Natural killer cell treated with Interleukin-12 subunit alpha and Interleukin-12 subunit beta and Interleukin-15 and Interleukin-18, amount 100 ng/mL, for 72 hours (primary cell): ENCODE results near the gene NPR2. TPM values are rescaled to one million over a fixed set of nuclear protein-coding genes. Genes with fewer than 3 reads are reported as not detected.

Source experiments
- ATAC-seq, 2 donors: fragments of 150-1000 bp; cut with Tn5 transposase in 1 of 2; sonication (Bioruptor Pico), chemical (Tn5 transposase) in 1 of 2; 2 replicates each; pipeline ENCODE4 v1.10.0; 2021
- DNase-seq: peaks from one replicate; pipeline ENCODE4 v3.0.0; 2022; ENCODE audit warnings: low spot score
- H3K27ac Mint-ChIP-seq, 2 donors: 1 replicate in 1 of 2; 2 replicates in 1 of 2; pipeline ENCODE4 v1.8.0; 2022; ENCODE audit warnings: mixed read lengths in 2 of 2, mild to moderate bottlenecking in 1 of 2, moderate library complexity in 1 of 2
- H3K27me3 Mint-ChIP-seq, 2 donors: 1 replicate in 1 of 2; 2 replicates in 1 of 2; pipeline ENCODE4 v1.8.0; 2022; ENCODE audit warnings: mixed read lengths in 2 of 2
- H3K36me3 Mint-ChIP-seq: one replicate; pipeline ENCODE4 v1.8.0; 2022; ENCODE audit warnings: mixed read lengths
- H3K4me1 Mint-ChIP-seq, 2 donors: 1 replicate in 1 of 2; 2 replicates in 1 of 2; pipeline ENCODE4 v1.8.0; 2022; ENCODE audit warnings: low read depth in 2 of 2, mixed read lengths in 2 of 2, mild to moderate bottlenecking in 1 of 2
- H3K4me3 Mint-ChIP-seq: one replicate; pipeline ENCODE4 v1.8.0; 2022; ENCODE audit warnings: mixed read lengths
- H3K9me3 Mint-ChIP-seq: 2 replicates; pipeline ENCODE4 v1.8.0; 2022; ENCODE audit warnings: mixed read lengths
- total RNA-seq, 2 donors: library from RNA; stranded (reverse); gene quantifications; one replicate each; pipeline ENCODE4 v1.2.3, GENCODE V29; 2022

NPR2 gene
- 10 to 100 TPM in 1 of 2 donors, 1 to 10 TPM in 1; 5.0 to 11.3 TPM for total RNA-seq

DNA sequence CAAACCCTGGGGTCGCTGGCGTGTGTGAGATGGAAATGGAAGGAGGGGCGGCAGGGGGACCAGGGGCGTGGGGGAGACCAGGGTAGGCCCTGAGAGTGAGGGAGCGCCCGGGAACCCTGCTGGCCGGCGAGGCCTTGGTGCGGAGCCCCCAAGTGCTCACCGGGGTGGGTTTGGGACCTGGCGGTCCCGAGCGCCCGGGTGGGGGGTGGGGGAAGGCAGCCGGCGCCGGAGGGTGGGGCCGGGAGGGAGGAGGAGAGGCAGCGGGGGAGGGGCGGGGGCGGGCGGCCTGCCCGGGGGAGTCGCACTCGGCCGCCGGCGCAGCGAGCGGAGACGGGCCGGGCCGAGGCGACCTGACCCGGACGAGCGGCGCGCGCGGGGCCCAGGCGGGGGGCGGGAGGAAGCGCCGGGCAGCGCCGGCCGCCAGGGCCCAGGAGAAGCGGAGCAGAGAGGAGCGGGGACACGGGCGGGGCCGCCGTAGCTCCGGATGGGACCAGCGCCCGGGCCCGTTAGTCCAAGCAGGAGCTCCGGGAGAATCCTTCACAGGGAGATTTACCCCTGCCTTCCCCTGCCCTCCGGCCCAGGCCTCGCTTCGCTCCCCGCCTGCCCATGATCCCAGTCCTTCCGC, at the start of gene NPR2:
Gene NPR2 (plus strand): TSS at position 295 of the 625 bp plus-strand sequence. CDS start 818 bp downstream, outside the sequence.
- Mint-ChIP-seq H3K9me3 (no peaks in the 10 kb centered on the region), H3K36me3 (no peaks in the 10 kb centered on the region), H3K4me1 (peaks cover 6 to 13% of the 10 kb centered on the region in 2 donors), H3K27ac (no peak within 1 kb of the TSS), H3K4me3 (no peak within 1 kb of the TSS), H3K27me3 (no peaks in the 10 kb centered on the region)
- no peak for DNase-seq
- no peak for ATAC-seq

- Mint-ChIP-seq H3K36me3 (peaks cover 21% of the 10 kb centered on the region), H3K9me3 (no peaks in the 10 kb centered on the region), H3K4me1 (peaks cover 26 to 40% of the 10 kb centered on the region in 2 donors), H3K4me3 (no peak overlapping the region), H3K27ac (peak overlapping the region; percentile 12 to 24), H3K27me3 (no peaks in the 10 kb centered on the region)
- DNase-seq (no peak), ATAC-seq (peak; percentile 43 to 69)
Measured at GRCh38 chr9:35741740-35742139, 49.7 kb upstream of the NPR2 start.

GRCh38 chr9:35743452-35743851, 47.9 kb upstream of the NPR2 start:
- Mint-ChIP-seq H3K4me1 (peaks cover 41 to 54% of the 10 kb centered on the region in 2 donors), H3K36me3 (peaks cover 21% of the 10 kb centered on the region), H3K27ac (peak overlapping the region in 1 of 2 donors; percentile 4), H3K27me3 (no peaks in the 10 kb centered on the region), H3K4me3 (no peak overlapping the region), H3K9me3 (no peaks in the 10 kb centered on the region)
- DNase-seq (no peak), ATAC-seq (no peak)

- DNase-seq (no peak), ATAC-seq (no peak)
- Mint-ChIP-seq H3K4me3 (no peak overlapping the region), H3K27me3 (no peaks in the 10 kb centered on the region), H3K36me3 (peaks cover 15% of the 10 kb centered on the region), H3K9me3 (no peaks in the 10 kb centered on the region), H3K27ac (peak overlapping the region in 1 of 2 donors; percentile 4), H3K4me1 (peaks cover 41 to 54% of the 10 kb centered on the region in 2 donors)
Measured at GRCh38 chr9:35743880-35744518, 47.4 kb upstream of the NPR2 start.

DNA sequence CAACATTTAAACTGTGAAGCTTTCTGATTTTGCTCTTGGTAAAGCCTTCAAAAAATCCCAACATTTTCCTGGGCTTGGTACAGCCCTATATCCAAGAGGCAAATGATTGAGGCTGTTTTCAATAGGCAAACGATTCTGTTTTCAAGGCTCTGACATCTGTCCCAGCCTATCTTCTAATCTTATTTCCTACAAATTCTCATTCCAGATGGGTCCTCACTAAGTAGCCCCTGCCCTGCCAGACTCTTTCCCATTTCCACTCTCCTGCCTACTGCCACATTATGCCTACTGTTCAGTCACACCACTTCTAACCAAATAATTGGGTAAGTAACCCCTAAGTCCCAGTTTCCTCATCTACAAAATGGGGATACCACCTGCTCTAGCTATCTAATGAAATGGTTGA, 45.8 kb upstream of the NPR2 start:
- ATAC-seq, result no peak
- H3K27me3 Mint-ChIP-seq, result no peaks in the 10 kb centered on the region
- H3K4me1 Mint-ChIP-seq, result peaks cover 48 to 58% of the 10 kb centered on the region in 2 donors
- peak overlapping the region; percentile 95 for H3K4me3 Mint-ChIP-seq
- H3K36me3 Mint-ChIP-seq, result peaks cover 14% of the 10 kb centered on the region
- no peaks in the 10 kb centered on the region for H3K9me3 Mint-ChIP-seq
- no peak for DNase-seq
- H3K27ac Mint-ChIP-seq, result peak overlapping the region in 1 of 2 donors; percentile 61

- Mint-ChIP-seq H3K27me3 (no peaks in the 10 kb centered on the region), H3K4me1 (peaks cover 48 to 59% of the 10 kb centered on the region in 2 donors), H3K9me3 (no peaks in the 10 kb centered on the region), H3K27ac (peak overlapping the region in 1 of 2 donors; percentile 92), H3K4me3 (peak overlapping the region; percentile 95), H3K36me3 (peaks cover 14% of the 10 kb centered on the region)
- DNase-seq (no peak), ATAC-seq (no peak)
Measured at GRCh38 chr9:35746583-35746982, 44.8 kb upstream of the NPR2 start.

GRCh38 chr9:35748242-35748857, 43.0 kb upstream of the NPR2 start:
- H3K27me3 Mint-ChIP-seq, result no peaks in the 10 kb centered on the region
- peak overlapping the region; percentile 65 to 92 for H3K27ac Mint-ChIP-seq
- H3K36me3 Mint-ChIP-seq, result peaks cover 19% of the 10 kb centered on the region
- H3K4me1 Mint-ChIP-seq, result peaks cover 35 to 51% of the 10 kb centered on the region in 2 donors
- peak overlapping the region; percentile 95 for H3K4me3 Mint-ChIP-seq
- no peak for ATAC-seq
- no peak for DNase-seq
- no peaks in the 10 kb centered on the region for H3K9me3 Mint-ChIP-seq

- Mint-ChIP-seq H3K27ac (peak within 1 kb of the TSS; percentile 65 to 92), H3K4me3 (peak within 1 kb of the TSS; percentile 95), H3K9me3 (no peaks in the 10 kb centered on the region), H3K4me1 (peaks cover 35 to 48% of the 10 kb centered on the region in 2 donors), H3K27me3 (no peaks in the 10 kb centered on the region), H3K36me3 (peaks cover 14% of the 10 kb centered on the region)
- DNase-seq (peak; percentile 88), ATAC-seq (peak; percentile 94)
Measured at GRCh38 chr9:35748858-35749514, 42.4 kb upstream of the NPR2 start, which contains the start of the genes GBA2 and RGP1. Gene GBA2 (minus strand): TSS chr9:35749228. CDS start chr9:35748704, 524 bp downstream. Gene RGP1 (plus strand): TSS chr9:35749287. CDS start chr9:35749756, 469 bp downstream.

DNA sequence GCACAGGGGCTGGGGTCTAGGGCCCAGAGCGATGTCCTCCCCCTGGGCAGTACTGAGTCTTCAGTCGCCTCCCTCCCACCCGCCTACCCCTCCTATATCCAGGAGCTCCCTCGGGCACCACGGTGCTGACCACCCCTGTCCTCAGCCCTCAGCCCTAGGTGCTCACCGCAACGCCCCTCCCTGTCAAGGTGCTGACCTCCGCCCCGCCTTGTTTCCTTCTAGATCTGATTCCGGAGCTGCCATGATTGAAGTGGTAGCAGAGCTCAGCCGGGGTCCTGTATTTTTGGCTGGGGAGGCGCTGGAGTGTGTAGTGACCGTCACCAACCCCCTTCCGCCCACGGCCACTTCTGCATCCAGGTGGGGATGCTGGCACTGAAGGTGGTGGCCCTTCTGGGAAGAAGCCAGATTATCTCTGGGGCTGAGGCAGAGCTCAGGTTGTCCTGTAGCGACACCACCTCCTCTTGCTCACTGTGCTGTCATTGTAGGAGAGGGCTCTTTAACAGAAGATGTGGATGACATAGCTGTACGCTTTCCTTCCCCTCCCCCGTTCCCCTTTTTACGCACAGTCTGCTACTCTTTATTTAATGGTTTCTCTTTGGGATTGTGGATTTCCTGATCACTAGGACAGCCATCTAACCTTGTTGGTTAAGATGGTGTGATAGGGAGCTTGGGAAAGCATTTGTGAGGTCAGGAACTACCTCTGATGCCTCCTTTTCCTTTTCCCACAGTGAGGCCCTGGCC, 41.7 kb upstream of the NPR2 start:
- H3K27me3 Mint-ChIP-seq, result no peaks in the 10 kb centered on the region
- H3K4me3 Mint-ChIP-seq, result peak overlapping the region; percentile 89
- ATAC-seq (peak; percentile 49 to 54), DNase-seq (no peak)
- H3K9me3 Mint-ChIP-seq, result no peaks in the 10 kb centered on the region
- peak overlapping the region; percentile 65 to 92 for H3K27ac Mint-ChIP-seq
- peaks cover 14% of the 10 kb centered on the region for H3K36me3 Mint-ChIP-seq
- peaks cover 35 to 43% of the 10 kb centered on the region in 2 donors for H3K4me1 Mint-ChIP-seq

DNA sequence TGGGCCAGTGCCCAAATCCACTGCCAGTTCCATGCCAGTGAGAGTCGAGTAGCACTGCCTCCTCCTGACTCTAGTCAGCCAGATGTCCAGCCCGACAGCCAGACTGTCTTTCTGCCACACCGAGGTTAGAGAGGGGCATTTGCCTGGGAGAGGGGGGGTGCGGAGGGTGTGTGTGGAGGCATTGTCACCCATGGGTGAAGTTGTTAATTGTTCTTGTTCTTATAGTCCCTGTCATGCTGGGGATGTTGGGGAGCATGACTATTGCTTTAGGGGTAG, 41.2 kb upstream of the NPR2 start:
- peaks cover 35 to 41% of the 10 kb centered on the region in 2 donors for H3K4me1 Mint-ChIP-seq
- no peaks in the 10 kb centered on the region for H3K27me3 Mint-ChIP-seq
- DNase-seq, result no peak
- peak overlapping the region; percentile 65 to 92 for H3K27ac Mint-ChIP-seq
- peaks cover 14% of the 10 kb centered on the region for H3K36me3 Mint-ChIP-seq
- H3K4me3 Mint-ChIP-seq, result peak overlapping the region; percentile 89
- no peaks in the 10 kb centered on the region for H3K9me3 Mint-ChIP-seq
- ATAC-seq, result no peak

DNA sequence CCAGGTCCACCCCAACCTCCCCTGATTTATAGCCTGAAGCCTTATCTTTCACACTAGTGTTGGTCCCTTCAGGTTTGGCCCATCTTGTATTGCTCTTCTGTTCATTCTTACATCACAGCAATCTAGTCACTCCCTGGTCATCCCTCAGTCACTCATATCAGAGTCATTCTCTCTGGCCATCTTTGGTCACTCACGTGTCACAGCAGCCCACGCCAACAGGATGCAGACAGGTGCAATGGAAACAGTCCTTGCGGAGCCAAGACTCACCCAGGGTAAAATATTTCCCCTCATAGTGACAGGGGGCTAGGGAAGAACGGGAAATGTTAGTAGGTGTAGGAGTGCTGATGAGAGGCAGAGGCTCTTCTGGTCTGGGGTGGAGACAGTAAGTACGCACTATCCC, 37.9 kb upstream of the NPR2 start:
- Mint-ChIP-seq H3K27ac (no peak overlapping the region), H3K27me3 (no peaks in the 10 kb centered on the region), H3K36me3 (peaks cover 7% of the 10 kb centered on the region), H3K4me3 (no peak overlapping the region), H3K9me3 (no peaks in the 10 kb centered on the region), H3K4me1 (peaks cover 23 to 35% of the 10 kb centered on the region in 2 donors)
- no peak for DNase-seq
- no peak for ATAC-seq

GRCh38 chr9:35754264-35754663, 37.1 kb upstream of the NPR2 start, which contains the start of gene MSMP:
Gene MSMP (minus strand): TSS chr9:35754276. CDS start chr9:35754129, 147 bp downstream.
- Mint-ChIP-seq H3K36me3 (peaks cover 7% of the 10 kb centered on the region), H3K4me1 (peaks cover 29 to 41% of the 10 kb centered on the region in 2 donors), H3K27me3 (no peaks in the 10 kb centered on the region), H3K4me3 (no peak within 1 kb of the TSS), H3K27ac (no peak within 1 kb of the TSS), H3K9me3 (no peaks in the 10 kb centered on the region)
- ATAC-seq, result no peak
- no peak for DNase-seq

DNA sequence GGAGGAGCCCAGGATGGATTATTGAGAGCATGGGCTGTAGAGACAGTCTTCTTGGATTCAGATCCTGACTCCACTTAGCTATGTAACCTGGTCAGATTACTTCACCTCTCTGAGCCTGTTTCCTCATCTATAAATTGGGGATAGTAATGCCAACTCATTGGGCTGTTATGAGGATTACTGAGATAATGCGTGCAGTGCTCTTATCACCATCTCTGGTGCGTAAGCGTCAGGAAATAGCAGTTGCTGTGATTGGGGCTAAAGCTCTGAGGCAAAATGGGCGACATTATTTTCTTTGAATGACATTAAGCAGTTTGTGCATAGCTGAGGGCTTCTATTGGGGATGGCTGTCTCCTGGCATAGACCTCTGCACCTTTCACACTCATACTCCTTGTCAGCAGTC, 36.3 kb upstream of the NPR2 start:
- DNase-seq, result no peak
- peaks cover 23 to 35% of the 10 kb centered on the region in 2 donors for H3K4me1 Mint-ChIP-seq
- H3K27ac Mint-ChIP-seq, result no peak overlapping the region
- no peak for ATAC-seq
- H3K9me3 Mint-ChIP-seq, result no peaks in the 10 kb centered on the region
- no peaks in the 10 kb centered on the region for H3K27me3 Mint-ChIP-seq
- no peak overlapping the region for H3K4me3 Mint-ChIP-seq
- H3K36me3 Mint-ChIP-seq, result peaks cover 7% of the 10 kb centered on the region
